ENCODE measurements around the gene OBSCN. TPM values are rescaled to one million over a fixed set of nuclear protein-coding genes. Genes with fewer than 3 reads are reported as not detected.

OBSCN gene
- total and polyA plus RNA-seq, 2 donors (not counting 3 experiments of a cell fraction or from before 2014, with no cell fraction given) = 1.5 to 2.9 TPM

GRCh38 chr1:228225165-228225710 is 17.4 kb downstream of the OBSCN start:
- CTCF ChIA-PET = interaction anchor here (1.0 to 1.1 kb wide), 2 partner anchors 10 to 168 kb away, joined by 3 to 4 read pairs; no protein-coding TSS in a partner anchor
- intact Hi-C loops (cut with micrococcal nuclease) = no loop called here

More at GRCh38 chr1:228225165-228225710, 17.4 kb downstream of the OBSCN start:
- Histone ChIP-seq H3K36me3 (ENCODE audit: control insufficient read depth in 2 of 2, extremely low read depth in 1 of 2, insufficient read depth in 2 of 2, low read length in 2 of 2) (no peaks in the 10 kb centered on the region), H3K9me3 (replicated peaks; ENCODE audit: control insufficient read depth, insufficient read depth, low read length) (no peaks in the 10 kb centered on the region), H3K27me3 (ENCODE audit: control insufficient read depth in 2 of 2, insufficient read depth in 2 of 2, low read length in 2 of 2) (peaks cover 0 to 3% of the 10 kb centered on the region in 2 experiments), H3K79me2 (ENCODE audit: control insufficient read depth, insufficient read depth, low read length) (no peaks in the 10 kb centered on the region), H4K20me1 (replicated peaks; ENCODE audit: control insufficient read depth, extremely low read depth, insufficient read depth, low read length) (no peaks in the 10 kb centered on the region), H3K9ac (replicated peaks; ENCODE audit: extremely low read depth, insufficient read depth, low read length) (no peak overlapping the region), H3K4me2 (ENCODE audit: insufficient read depth, low read length) (no peak overlapping the region), H2AFZ (ENCODE audit: low read depth, low read length) (no peak overlapping the region), H3K4me1 (ENCODE audit: control insufficient read depth, extremely low read depth, insufficient read depth, low read length) (no peaks in the 10 kb centered on the region), H3K9me1 (replicated peaks; ENCODE audit: control insufficient read depth, extremely low read depth, insufficient read depth, low read length) (no peaks in the 10 kb centered on the region), H3K27ac (ENCODE audit: insufficient read depth, low read depth, low read length) (no peak overlapping the region), H3K4me3 (replicated peaks in 1 of 3; ENCODE audit: insufficient read depth in 1 of 3, low read depth in 1 of 3, low read length in 3 of 3) (no peak overlapping the region)
- POLR2A ChIA-PET = no interaction called here
- no peak for TF ChIP-seq POLR2AphosphoS5 (IDR thresholded peaks at IDR 0.05; ENCODE audit: insufficient read depth, low read depth, low read length)
- no peak for TF ChIP-seq FOS (IDR thresholded peaks at IDR 0.05; ENCODE audit: borderline replicate concordance, insufficient read depth, low read length)
- TF ChIP-seq MYC (IDR thresholded peaks at IDR 0.05; ENCODE audit: low read depth, low read length) = no peak
- no peak for TF ChIP-seq POLR2A (IDR thresholded peaks at IDR 0.05; ENCODE audit: low read depth, low read length)
- no peak for TF ChIP-seq GATA2 (IDR thresholded peaks at IDR 0.05; ENCODE audit: insufficient read depth, insufficient read length, low read depth, low read length)
- TF ChIP-seq CTCF (IDR thresholded peaks at IDR 0.05; ENCODE audit: extremely low read depth in 1 of 2, insufficient read depth in 1 of 2, low read depth in 1 of 2, low read length in 2 of 2) = no peak
- no peak for TF ChIP-seq MAX (IDR thresholded peaks at IDR 0.05; ENCODE audit: insufficient read depth, insufficient read length)
- no peak for TF ChIP-seq EZH2 (IDR thresholded peaks at IDR 0.05; ENCODE audit: borderline replicate concordance, low read depth, low read length, severe bottlenecking)
- no peak for TF ChIP-seq JUN (IDR thresholded peaks at IDR 0.05; ENCODE audit: borderline replicate concordance, insufficient read depth, insufficient read length, low read depth)
- no peak for FAIRE-seq
- dilution Hi-C loops (cut with MboI; ENCODE audit: extremely low pct_ligation_motif_present, low sequenced_read_pairs) = no loop called here
- no TSS peak for BruUV-seq (replicated peaks)
- DNase-seq (ENCODE audit: low read depth, low spot score) = no peak
